ENCODE measurements around the gene PRKCA. TPM values are rescaled to one million over a fixed set of nuclear protein-coding genes. Genes with fewer than 3 reads are reported as not detected.

The PRKCA gene
- total and polyA plus RNA-seq, 2 of the 13 experiments (the other 11 are each of a cell fraction or from before 2014, with no cell fraction given) = 18.5 to 21.5 TPM

DNA sequence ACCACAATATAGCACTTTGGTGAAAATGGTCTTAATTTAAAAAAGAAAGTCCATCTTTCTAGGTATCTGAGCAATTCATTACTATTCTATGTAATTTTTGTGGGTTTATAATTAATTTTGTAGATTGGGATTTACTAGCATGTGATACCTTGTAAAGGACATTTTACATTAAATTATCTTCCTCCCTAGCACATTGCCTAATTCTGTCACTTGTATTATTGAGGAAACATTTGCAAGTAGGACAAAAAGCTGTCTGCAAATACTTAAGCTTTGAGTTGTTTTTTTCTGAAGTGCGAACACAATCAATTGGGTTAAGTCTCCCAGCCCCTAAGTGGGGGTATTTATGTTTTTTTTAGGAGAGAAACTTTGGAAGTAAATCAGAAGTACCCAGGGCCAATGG is 167.0 kb downstream of the PRKCA start:
- intact Hi-C loops (cut with micrococcal nuclease; ENCODE audit: unreplicated experiment) = loop anchor here (10.0 kb wide), 1 partner anchor 75 kb away; no protein-coding TSS in a partner anchor
- TF ChIP-seq, protein P1, sequence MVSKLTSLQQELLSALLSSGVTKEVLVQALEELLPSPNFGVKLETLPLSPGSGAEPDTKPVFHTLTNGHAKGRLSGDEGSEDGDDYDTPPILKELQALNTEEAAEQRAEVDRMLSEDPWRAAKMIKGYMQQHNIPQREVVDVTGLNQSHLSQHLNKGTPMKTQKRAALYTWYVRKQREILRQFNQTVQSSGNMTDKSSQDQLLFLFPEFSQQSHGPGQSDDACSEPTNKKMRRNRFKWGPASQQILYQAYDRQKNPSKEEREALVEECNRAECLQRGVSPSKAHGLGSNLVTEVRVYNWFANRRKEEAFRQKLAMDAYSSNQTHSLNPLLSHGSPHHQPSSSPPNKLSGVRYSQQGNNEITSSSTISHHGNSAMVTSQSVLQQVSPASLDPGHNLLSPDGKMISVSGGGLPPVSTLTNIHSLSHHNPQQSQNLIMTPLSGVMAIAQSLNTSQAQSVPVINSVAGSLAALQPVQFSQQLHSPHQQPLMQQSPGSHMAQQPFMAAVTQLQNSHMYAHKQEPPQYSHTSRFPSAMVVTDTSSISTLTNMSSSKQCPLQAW (CRISPR knock-in tag; IDR thresholded peaks at IDR 0.05) = no peak
- TF ChIP-seq ZNF724P (CRISPR knock-in tag; IDR thresholded peaks at IDR 0.05; ENCODE audit: borderline replicate concordance) = no peak
- no peak for TF ChIP-seq CENPX (CRISPR knock-in tag; IDR thresholded peaks at IDR 0.05)
- TF ChIP-seq, protein P2, sequence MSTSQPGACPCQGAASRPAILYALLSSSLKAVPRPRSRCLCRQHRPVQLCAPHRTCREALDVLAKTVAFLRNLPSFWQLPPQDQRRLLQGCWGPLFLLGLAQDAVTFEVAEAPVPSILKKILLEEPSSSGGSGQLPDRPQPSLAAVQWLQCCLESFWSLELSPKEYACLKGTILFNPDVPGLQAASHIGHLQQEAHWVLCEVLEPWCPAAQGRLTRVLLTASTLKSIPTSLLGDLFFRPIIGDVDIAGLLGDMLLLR (CRISPR knock-in tag; IDR thresholded peaks at IDR 0.05) = no peak
- no peak for TF ChIP-seq FOXA1 (IDR thresholded peaks at IDR 0.05)
- TF ChIP-seq FOXA1 (CRISPR knock-in tag; IDR thresholded peaks at IDR 0.05) = no peak
- Histone ChIP-seq H3K4me1 (ENCODE audit: insufficient read depth, low read length) (peaks cover 52% of the 10 kb centered on the region), H3K27ac (ENCODE audit: extremely low read length, insufficient read depth, low read length) (peak overlapping the region; percentile 12), H3K9me3 (ENCODE audit: low read length) (no peaks in the 10 kb centered on the region), H2AFZ (ENCODE audit: low read length) (no peak overlapping the region), H3K36me3 (replicated peaks in 1 of 2; ENCODE audit: control insufficient read depth in 1 of 2, insufficient read depth in 2 of 2, low read length in 2 of 2) (0 out of 5 replicates have a peak, but pooled peaks cover 0 to 4% of the 10 kb centered on the region in 2 experiments), H3K4me3 (replicated peaks in 1 of 3; ENCODE audit: insufficient read depth in 1 of 3, low read depth in 2 of 3, low read length in 3 of 3) (no peak overlapping the region), H3K79me2 (ENCODE audit: insufficient read depth, low read length) (peaks cover 26% of the 10 kb centered on the region), H3K27me3 (ENCODE audit: control insufficient read depth in 1 of 2, insufficient read depth in 2 of 2, low read length in 2 of 2) (no peaks in the 10 kb centered on the region), H4K20me1 (ENCODE audit: insufficient read depth, low read length) (no peaks in the 10 kb centered on the region), H3K4me2 (ENCODE audit: low read depth, low read length) (no peak overlapping the region; the same call in 1 of the 2 replicates), H3K9ac (ENCODE audit: insufficient read depth, low read depth, low read length) (no peak overlapping the region)
- DNase-seq (ENCODE audit: low spot score) (no peak), ATAC-seq (no peak), FAIRE-seq (no peak)
- in situ Hi-C loops (cut with HindIII; ENCODE audit: extremely low pct_ligation_motif_present, low pct_unique_long_range_greater_than_20kb) = no loop called here
- POLR2A ChIA-PET = no interaction called here
- no TSS peak for BruUV-seq (replicated peaks)
- 98% methylated on average over 1 of the region's 1 CpG for WGBS (ENCODE audit: low lambda C conversion rate)
- CTCF ChIA-PET (ENCODE audit: low intra/inter-chr PET ratio, low total read pairs) = no interaction called here

DNA sequence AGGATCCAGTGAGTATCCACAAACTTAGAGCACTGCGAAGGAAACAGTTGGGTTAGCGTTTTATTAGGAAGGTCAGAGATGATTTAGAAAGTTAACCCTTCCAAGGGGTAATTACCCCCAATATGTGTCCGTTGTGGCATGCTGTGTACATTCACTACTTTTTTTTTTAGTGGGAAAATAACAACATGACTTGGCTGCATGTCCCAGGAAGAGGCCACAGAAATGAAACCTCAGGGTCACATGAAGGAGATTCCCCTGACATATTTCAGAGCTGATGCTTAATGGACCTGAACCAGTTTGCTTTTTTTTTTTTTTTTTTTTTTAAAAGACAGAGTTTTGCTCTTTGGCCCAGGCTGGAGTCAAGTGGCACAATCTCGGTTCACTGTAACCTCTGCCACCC is 167.5 kb downstream of the PRKCA start:
- ChIA-PET POLR2A (no interaction called here), CTCF (ENCODE audit: low intra/inter-chr PET ratio, low total read pairs) (no interaction called here)
- intact Hi-C loops (cut with micrococcal nuclease; ENCODE audit: unreplicated experiment) = loop anchor here (10.0 kb wide), 1 partner anchor 75 kb away; no protein-coding TSS in a partner anchor
- H3K36me3 ChIP-seq (replicated peaks in 1 of 2; ENCODE audit: control insufficient read depth in 1 of 2, insufficient read depth in 2 of 2, low read length in 2 of 2) = 0 out of 5 replicates have a peak, but pooled peaks cover 0 to 4% of the 10 kb centered on the region in 2 experiments
- no peak overlapping the region for H2AFZ ChIP-seq (ENCODE audit: low read length)
- H4K20me1 ChIP-seq (ENCODE audit: insufficient read depth, low read length) = no peaks in the 10 kb centered on the region
- DNase-seq (ENCODE audit: low spot score) (no peak), FAIRE-seq (no peak), ATAC-seq (no peak)
- no TSS peak for BruUV-seq (replicated peaks)
- no peak overlapping the region for H3K4me3 ChIP-seq (replicated peaks in 1 of 3; ENCODE audit: insufficient read depth in 1 of 3, low read depth in 2 of 3, low read length in 3 of 3)
- H3K4me1 ChIP-seq (ENCODE audit: insufficient read depth, low read length) = peaks cover 56% of the 10 kb centered on the region
- peak overlapping the region; percentile 12 for H3K27ac ChIP-seq (ENCODE audit: extremely low read length, insufficient read depth, low read length)
- H3K9ac ChIP-seq (ENCODE audit: insufficient read depth, low read depth, low read length) = no peak overlapping the region
- H3K4me2 ChIP-seq (ENCODE audit: low read depth, low read length) = no peak overlapping the region
- peaks cover 26% of the 10 kb centered on the region for H3K79me2 ChIP-seq (ENCODE audit: insufficient read depth, low read length)
- in situ Hi-C loops (cut with HindIII; ENCODE audit: extremely low pct_ligation_motif_present, low pct_unique_long_range_greater_than_20kb) = no loop called here
- H3K27me3 ChIP-seq (ENCODE audit: control insufficient read depth in 1 of 2, insufficient read depth in 2 of 2, low read length in 2 of 2) = no peaks in the 10 kb centered on the region
- WGBS (ENCODE audit: low lambda C conversion rate) = 88% methylated on average over 4 of the region's 4 CpGs
- no peaks in the 10 kb centered on the region for H3K9me3 ChIP-seq (ENCODE audit: low read length)
- TF ChIP-seq, protein P3, sequence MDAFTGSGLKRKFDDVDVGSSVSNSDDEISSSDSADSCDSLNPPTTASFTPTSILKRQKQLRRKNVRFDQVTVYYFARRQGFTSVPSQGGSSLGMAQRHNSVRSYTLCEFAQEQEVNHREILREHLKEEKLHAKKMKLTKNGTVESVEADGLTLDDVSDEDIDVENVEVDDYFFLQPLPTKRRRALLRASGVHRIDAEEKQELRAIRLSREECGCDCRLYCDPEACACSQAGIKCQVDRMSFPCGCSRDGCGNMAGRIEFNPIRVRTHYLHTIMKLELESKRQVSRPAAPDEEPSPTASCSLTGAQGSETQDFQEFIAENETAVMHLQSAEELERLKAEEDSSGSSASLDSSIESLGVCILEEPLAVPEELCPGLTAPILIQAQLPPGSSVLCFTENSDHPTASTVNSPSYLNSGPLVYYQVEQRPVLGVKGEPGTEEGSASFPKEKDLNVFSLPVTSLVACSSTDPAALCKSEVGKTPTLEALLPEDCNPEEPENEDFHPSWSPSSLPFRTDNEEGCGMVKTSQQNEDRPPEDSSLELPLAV (CRISPR knock-in tag; conservative IDR thresholded peaks at IDR 0.05; ENCODE audit: low read depth) = no peak
- TF ChIP-seq ZNF792 (CRISPR knock-in tag; IDR thresholded peaks at IDR 0.05) (no peak), NFIC (IDR thresholded peaks at IDR 0.05; ENCODE audit: low read length) (no peak), ZNF775 (CRISPR knock-in tag; IDR thresholded peaks at IDR 0.05; ENCODE audit: borderline replicate concordance) (no peak), ZC3H4 (CRISPR knock-in tag; IDR thresholded peaks at IDR 0.05; ENCODE audit: borderline replicate concordance) (no peak), ZBTB1 (CRISPR knock-in tag; IDR thresholded peaks at IDR 0.05; ENCODE audit: borderline replicate concordance) (no peak), NCOR1 (IDR thresholded peaks at IDR 0.05; ENCODE audit: borderline replicate concordance, low read length) (no peak), ZNF282 (IDR thresholded peaks at IDR 0.05; ENCODE audit: partially characterized antibody) (no peak)

Measured in HepG2 (cell line).